Caco-2 (cell line): ENCODE results near the gene HPS5. TPM values are rescaled to one million over a fixed set of nuclear protein-coding genes. Genes with fewer than 3 reads are reported as not detected.

Source experiments
- BruUV-seq: library from RNA; stranded (reverse); fragments of 400-500 nt; replicated peaks from 2 replicates; lab custom pipeline; 2021; lab: Mats Ljungman, UMichigan
- CTCF ChIA-PET: fragments of 300-600 bp; sonication (Branson Sonifier 250); formaldehyde crosslinking; loops from one replicate; lab custom pipeline; 2022; ENCODE audit warnings: antibody characterized with exemption; lab: Charles Lee
- POLR2A ChIA-PET: fragments of 300-600 bp; sonication (Branson Sonifier 250); formaldehyde crosslinking; loops from one replicate; lab custom pipeline; 2022; ENCODE audit warnings: antibody characterized with exemption; lab: Charles Lee
- DNase-seq, 2 experiments: peaks; one replicate each; pipeline versions ENCODE4 v3.0.0 to v3.0.0-alpha.2; 2020 to 2022
- H3K27me3 ChIP-seq: replicated peaks from 2 replicates; pipeline ENCODE4 v1.6.0; 2011; ENCODE audit warnings: low read length; ENCODE audit not compliant: control insufficient read depth, insufficient read depth
- H3K36me3 ChIP-seq: 2 replicates; pipeline ENCODE4 v1.5.1; 2011; ENCODE audit warnings: low read length; ENCODE audit not compliant: control insufficient read depth, insufficient read depth
- H3K4me1 ChIP-seq: fragments of 250-450 bp; sonication (Bioruptor Pico); 2 replicates; pipeline ENCODE4 v1.5.1; 2020; ENCODE audit warnings: mild to moderate bottlenecking
- H3K4me3 ChIP-seq: 2 replicates; pipeline ENCODE4 v1.5.1; 2011; ENCODE audit warnings: low read depth, mild to moderate bottlenecking, control low read depth, low read length
- H3K9me3 ChIP-seq: fragments of 250-450 bp; sonication (Bioruptor Pico); 2 replicates; pipeline ENCODE4 v1.5.1; 2020; ENCODE audit warnings: mild to moderate bottlenecking, moderate library complexity
- H3K27ac Mint-ChIP-seq: one replicate; pipeline ENCODE4 v1.8.0; 2022; ENCODE audit warnings: mixed read lengths; ENCODE audit not compliant: unreplicated experiment
- H3K27me3 Mint-ChIP-seq: one replicate; pipeline ENCODE4 v1.8.0; 2022; ENCODE audit warnings: mixed read lengths; ENCODE audit not compliant: insufficient read depth, unreplicated experiment
- H3K36me3 Mint-ChIP-seq: one replicate; pipeline ENCODE4 v1.8.0; 2022; ENCODE audit warnings: mild to moderate bottlenecking, mixed read lengths; ENCODE audit not compliant: insufficient read depth, unreplicated experiment
- H3K4me1 Mint-ChIP-seq: one replicate; pipeline ENCODE4 v1.8.0; 2022; ENCODE audit warnings: low read depth, mixed read lengths; ENCODE audit not compliant: unreplicated experiment
- H3K4me3 Mint-ChIP-seq: one replicate; pipeline ENCODE4 v1.8.0; 2022; ENCODE audit warnings: mild to moderate bottlenecking, moderate library complexity, mixed read lengths; ENCODE audit not compliant: unreplicated experiment
- H3K9me3 Mint-ChIP-seq: one replicate; pipeline ENCODE4 v1.8.0; 2022; ENCODE audit warnings: mixed read lengths; ENCODE audit not compliant: unreplicated experiment
- CTCF ChIP-seq, 2 experiments: fragments of 200-600 bp in 1 of 2; IDR thresholded peaks; 1 replicate in 1 of 2; 2 replicates in 1 of 2; pipeline versions ENCODE4 v1.5.1 to v1.8.0; 2011 to 2022; ENCODE audit warnings: antibody characterized with exemption in 1 of 2, control low read depth in 1 of 2, inconsistent platforms in 1 of 2, low read depth in 1 of 2, low read length in 1 of 2, mild to moderate bottlenecking in 1 of 2, moderate library complexity in 1 of 2; ENCODE audit not compliant: insufficient read depth in 1 of 2, severe bottlenecking in 1 of 2, unreplicated experiment in 1 of 2
- intact Hi-C: fragments of 100-400 bp; cut with micrococcal nuclease; formaldehyde crosslinking; loops from one replicate; pipeline ENCODE4 v1.10.0; 2022; ENCODE audit not compliant: unreplicated experiment
- total RNA-seq: library from RNA; stranded (reverse); gene quantifications from 2 replicates; pipeline ENCODE4 v1.2.3, GENCODE V29; 2022

The HPS5 gene
- total RNA-seq, 1 experiment from 2014 or later = 17.5 TPM

DNA sequence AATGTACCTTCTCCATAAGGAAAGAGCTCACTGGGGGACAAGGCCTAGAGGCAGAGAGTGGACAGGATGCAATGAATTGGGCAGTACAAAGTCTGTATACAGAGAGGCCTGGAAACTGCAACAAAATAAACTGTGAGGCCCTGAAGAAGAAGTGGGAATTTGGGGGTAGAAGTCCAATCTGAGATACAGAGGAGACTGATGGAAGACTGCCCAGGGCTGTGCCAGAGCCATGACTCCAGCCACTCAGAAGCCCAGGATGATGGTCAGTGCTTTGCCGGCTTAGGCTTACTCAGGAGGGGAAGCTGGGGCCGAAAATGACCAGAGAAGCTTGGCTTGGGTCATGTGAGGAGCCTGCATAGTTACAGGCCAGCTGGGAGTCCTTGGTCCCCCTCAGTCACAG is 91.1 kb downstream of the HPS5 start:
- POLR2A ChIA-PET = no interaction called here
- no peak overlapping the region for H3K27ac Mint-ChIP-seq
- no peaks in the 10 kb centered on the region for H3K4me1 ChIP-seq
- no peaks in the 10 kb centered on the region for H3K36me3 ChIP-seq
- H3K4me1 Mint-ChIP-seq = no peaks in the 10 kb centered on the region
- CTCF ChIA-PET = interaction anchor here (1.6 kb wide), 1 partner anchor 13 kb away, joined by 8 read pairs; no protein-coding TSS in a partner anchor
- H3K9me3 Mint-ChIP-seq = no peaks in the 10 kb centered on the region
- H3K4me3 ChIP-seq = no peak overlapping the region
- intact Hi-C loops = no loop called here
- no peak overlapping the region for H3K4me3 Mint-ChIP-seq
- H3K9me3 ChIP-seq = no peaks in the 10 kb centered on the region
- DNase-seq = no peak
- no peaks in the 10 kb centered on the region for H3K36me3 Mint-ChIP-seq
- TF ChIP-seq CTCF (IDR thresholded peaks at IDR 0.05; ENCODE audit: insufficient read depth in 1 of 2, low read depth in 1 of 2, low read length in 1 of 2, severe bottlenecking in 1 of 2, unreplicated experiment in 1 of 2) = no peak
- no TSS peak for BruUV-seq
- no peaks in the 10 kb centered on the region for H3K27me3 ChIP-seq
- H3K27me3 Mint-ChIP-seq = no peaks in the 10 kb centered on the region

- H3K4me1 ChIP-seq = no peaks in the 10 kb centered on the region
- CTCF ChIA-PET = no interaction called here
- H3K4me1 Mint-ChIP-seq = no peaks in the 10 kb centered on the region
- H3K36me3 ChIP-seq = no peaks in the 10 kb centered on the region
- no peak for DNase-seq
- H3K9me3 ChIP-seq = no peaks in the 10 kb centered on the region
- H3K36me3 Mint-ChIP-seq = no peaks in the 10 kb centered on the region
- BruUV-seq = no TSS peak
- intact Hi-C loops = no loop called here
- no peaks in the 10 kb centered on the region for H3K27me3 Mint-ChIP-seq
- no peak overlapping the region for H3K4me3 Mint-ChIP-seq
- no peak overlapping the region for H3K27ac Mint-ChIP-seq
- no peaks in the 10 kb centered on the region for H3K9me3 Mint-ChIP-seq
- H3K27me3 ChIP-seq = no peaks in the 10 kb centered on the region
- TF ChIP-seq CTCF (IDR thresholded peaks at IDR 0.05; ENCODE audit: insufficient read depth in 1 of 2, low read depth in 1 of 2, low read length in 1 of 2, severe bottlenecking in 1 of 2, unreplicated experiment in 1 of 2) = no peak
- POLR2A ChIA-PET = no interaction called here
- H3K4me3 ChIP-seq = no peak overlapping the region
Observed at GRCh38 chr11:18229501-18229900, 92.4 kb downstream of the HPS5 start.

Other genes with a start within 250 kb of the HPS5 start
- gene SAAL1, start 216.1 kb downstream of the HPS5 start, total RNA-seq = 38.9 and 43.1 TPM in 2 replicates
- not detected in 2 replicates for gene MRGPRX3, start 189.6 kb downstream of the HPS5 start, total RNA-seq
- not detected in 2 replicates for gene MRGPRX4, start 149.3 kb downstream of the HPS5 start, total RNA-seq
- gene SAA4, start 85.3 kb downstream of the HPS5 start, total RNA-seq = not detected in 2 replicates
- gene SAA2, start 73.5 kb downstream of the HPS5 start, total RNA-seq = not detected in 2 replicates
- gene SAA1, start 55.9 kb downstream of the HPS5 start, total RNA-seq = not detected in 2 replicates
- gene GTF2H1, start 427 bp upstream of the HPS5 start, total RNA-seq = 63.0 and 72.0 TPM in 2 replicates
- gene LDHA, start 72.4 kb upstream of the HPS5 start, total RNA-seq = 396 and 507 TPM in 2 replicates
- gene LDHC, start 90.2 kb upstream of the HPS5 start, total RNA-seq = not detected in 2 replicates
- 0.51 and 0.59 TPM in 2 replicates for gene LDHAL6A, start 133.7 kb upstream of the HPS5 start, total RNA-seq
- 64.6 and 86.6 TPM in 2 replicates for gene TSG101, start 204.8 kb upstream of the HPS5 start, total RNA-seq